ENCODE data around the gene C1orf232. TPM values are rescaled to one million over a fixed set of nuclear protein-coding genes. Genes with fewer than 3 reads are reported as not detected.

The C1orf232 gene
- polyA plus RNA-seq, 1 experiment = not detected

DNA sequence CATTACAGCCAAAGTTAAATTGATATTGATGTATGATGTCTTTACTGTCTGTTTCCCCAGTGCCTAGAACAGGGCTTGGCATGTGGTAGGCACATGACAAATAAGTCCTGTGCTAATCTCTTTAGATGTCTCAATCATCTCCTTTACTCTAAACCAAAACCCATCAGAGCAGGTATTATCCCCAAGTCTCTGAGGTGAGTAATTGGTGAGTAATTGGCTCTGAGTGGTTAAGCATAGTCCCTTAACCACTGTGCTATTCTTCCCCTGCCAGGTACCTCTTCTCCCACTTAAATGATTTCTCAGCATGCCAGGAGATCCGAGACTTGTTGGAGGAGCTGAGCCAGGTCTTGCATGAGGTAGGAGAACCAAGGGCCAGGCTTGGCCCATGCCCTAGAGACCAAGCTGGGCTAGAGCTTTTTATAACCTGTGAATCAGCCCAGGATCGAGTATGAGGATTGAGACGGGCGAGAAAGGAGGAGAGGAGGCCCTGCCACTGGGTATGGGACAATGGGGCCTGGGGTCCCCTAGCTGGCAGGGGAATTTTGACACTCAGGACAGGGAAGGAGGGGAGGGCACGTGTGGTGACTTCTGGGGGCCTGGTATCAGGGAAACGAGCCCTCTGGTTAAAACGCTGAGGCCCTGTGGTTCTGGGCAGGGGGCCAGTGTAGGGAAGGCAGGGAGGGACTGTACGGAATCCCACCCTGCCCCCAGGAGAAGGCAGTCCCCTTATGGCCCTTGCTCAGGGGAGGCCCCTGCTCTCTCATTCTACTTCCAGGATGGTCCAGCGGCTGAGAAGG is 13.0 kb upstream of the C1orf232 start:
- no peak overlapping the region for H3K4me3 ChIP-seq (ENCODE audit: low read depth, low read length)
- no peaks in the 10 kb centered on the region for H3K36me3 ChIP-seq (ENCODE audit: control insufficient read depth, insufficient read depth, low read length)
- no peaks in the 10 kb centered on the region for H3K27me3 ChIP-seq (ENCODE audit: control insufficient read depth, insufficient read depth, low read length)
- TF ChIP-seq, protein P1, sequence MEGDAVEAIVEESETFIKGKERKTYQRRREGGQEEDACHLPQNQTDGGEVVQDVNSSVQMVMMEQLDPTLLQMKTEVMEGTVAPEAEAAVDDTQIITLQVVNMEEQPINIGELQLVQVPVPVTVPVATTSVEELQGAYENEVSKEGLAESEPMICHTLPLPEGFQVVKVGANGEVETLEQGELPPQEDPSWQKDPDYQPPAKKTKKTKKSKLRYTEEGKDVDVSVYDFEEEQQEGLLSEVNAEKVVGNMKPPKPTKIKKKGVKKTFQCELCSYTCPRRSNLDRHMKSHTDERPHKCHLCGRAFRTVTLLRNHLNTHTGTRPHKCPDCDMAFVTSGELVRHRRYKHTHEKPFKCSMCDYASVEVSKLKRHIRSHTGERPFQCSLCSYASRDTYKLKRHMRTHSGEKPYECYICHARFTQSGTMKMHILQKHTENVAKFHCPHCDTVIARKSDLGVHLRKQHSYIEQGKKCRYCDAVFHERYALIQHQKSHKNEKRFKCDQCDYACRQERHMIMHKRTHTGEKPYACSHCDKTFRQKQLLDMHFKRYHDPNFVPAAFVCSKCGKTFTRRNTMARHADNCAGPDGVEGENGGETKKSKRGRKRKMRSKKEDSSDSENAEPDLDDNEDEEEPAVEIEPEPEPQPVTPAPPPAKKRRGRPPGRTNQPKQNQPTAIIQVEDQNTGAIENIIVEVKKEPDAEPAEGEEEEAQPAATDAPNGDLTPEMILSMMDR (IDR thresholded peaks at IDR 0.05; ENCODE audit: insufficient read depth, low read depth, low read length) = no peak
- no peak for DNase-seq (ENCODE audit: low read depth)
- ChIA-PET CTCF (interaction anchor here (0.6 to 4.6 kb wide), 4 partner anchors 10 to 1719 kb away, joined by 3 to 21 read pairs (median 6); partner anchors contain the start of genes C1orf232, ZNF593 and ZNF593OS), POLR2A (no interaction called here)

DNA sequence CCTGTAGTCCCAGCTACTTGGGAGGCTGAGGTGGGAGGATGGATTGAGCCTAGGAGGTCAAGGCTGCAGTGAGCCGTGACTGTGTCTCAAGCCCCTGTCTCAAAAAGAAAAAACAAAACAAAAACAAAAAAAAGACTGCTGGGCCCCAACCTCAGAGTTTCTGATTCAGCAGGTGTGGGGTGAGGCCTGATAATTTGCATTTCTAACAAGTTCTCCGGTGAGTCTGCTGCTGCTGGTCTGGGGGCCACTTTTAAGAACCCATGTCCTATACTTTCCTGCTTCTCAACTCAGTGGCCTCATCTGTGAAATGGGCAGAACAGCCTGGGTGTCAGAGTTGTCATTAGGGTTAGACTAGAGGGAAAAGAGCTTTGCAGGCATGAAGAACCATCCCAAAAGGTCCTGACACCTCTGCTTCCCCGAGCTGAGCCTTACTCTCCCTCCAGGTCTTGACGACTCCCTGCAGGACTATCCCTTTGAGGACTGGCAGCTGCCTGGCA is 11.3 kb upstream of the C1orf232 start:
- H3K36me3 ChIP-seq (ENCODE audit: control insufficient read depth, insufficient read depth, low read length) = no peaks in the 10 kb centered on the region
- DNase-seq (ENCODE audit: low read depth) = no peak
- ChIA-PET POLR2A (no interaction called here), CTCF (interaction anchor here (0.8 to 4.6 kb wide), 4 partner anchors 9 to 142 kb away, joined by 3 to 21 read pairs (median 4); partner anchors contain the start of genes C1orf232, ZNF593 and ZNF593OS)
- H3K27me3 ChIP-seq (ENCODE audit: control insufficient read depth, insufficient read depth, low read length) = no peaks in the 10 kb centered on the region
- TF ChIP-seq, protein P1 (IDR thresholded peaks at IDR 0.05; ENCODE audit: insufficient read depth, low read depth, low read length) = no peak
- no peak overlapping the region for H3K4me3 ChIP-seq (ENCODE audit: low read depth, low read length)

DNA sequence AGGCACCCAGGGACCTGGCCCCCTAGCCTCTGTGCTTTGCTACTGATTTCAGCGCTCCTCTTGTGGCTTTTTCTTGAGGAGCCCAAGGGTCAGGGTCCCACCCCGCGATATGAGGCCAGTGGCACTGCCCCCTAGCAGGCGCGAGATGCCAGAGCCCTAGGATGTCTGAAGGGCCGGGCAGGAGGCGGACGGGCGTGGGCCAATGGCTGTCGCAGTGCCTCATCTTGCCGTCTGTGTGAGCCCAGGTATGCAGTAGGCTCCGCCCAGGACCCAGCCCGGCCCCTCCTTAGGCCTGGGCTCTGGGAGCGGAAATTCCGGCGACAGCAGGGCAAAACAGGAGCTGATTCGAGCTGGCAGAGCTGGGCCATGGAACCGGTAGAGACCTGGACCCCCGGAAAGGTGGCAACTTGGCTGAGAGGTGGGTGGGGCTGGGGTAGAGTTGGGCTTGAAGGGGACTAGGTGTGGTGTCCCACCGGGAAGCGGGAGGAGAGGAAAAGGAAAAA is 8.5 kb upstream of the C1orf232 start, which contains the start of gene CNKSR1:
TSS of gene CNKSR1 (plus strand) at position 310 of the 503 bp plus-strand sequence. CDS start at position 367, 57 bp downstream.
- TF ChIP-seq, protein P1 (IDR thresholded peaks at IDR 0.05; ENCODE audit: insufficient read depth, low read depth, low read length) = no peak
- POLR2A ChIA-PET = no interaction called here
- no peaks in the 10 kb centered on the region for H3K27me3 ChIP-seq (ENCODE audit: control insufficient read depth, insufficient read depth, low read length)
- H3K4me3 ChIP-seq (ENCODE audit: low read depth, low read length) = no peak within 1 kb of the TSS
- H3K36me3 ChIP-seq (ENCODE audit: control insufficient read depth, insufficient read depth, low read length) = no peaks in the 10 kb centered on the region
- CTCF ChIA-PET = interaction anchor here (1.5 to 2.1 kb wide), 2 partner anchors 12 to 144 kb away, joined by 5 to 7 read pairs; no protein-coding TSS in a partner anchor
- DNase-seq (ENCODE audit: low read depth) = no peak

DNA sequence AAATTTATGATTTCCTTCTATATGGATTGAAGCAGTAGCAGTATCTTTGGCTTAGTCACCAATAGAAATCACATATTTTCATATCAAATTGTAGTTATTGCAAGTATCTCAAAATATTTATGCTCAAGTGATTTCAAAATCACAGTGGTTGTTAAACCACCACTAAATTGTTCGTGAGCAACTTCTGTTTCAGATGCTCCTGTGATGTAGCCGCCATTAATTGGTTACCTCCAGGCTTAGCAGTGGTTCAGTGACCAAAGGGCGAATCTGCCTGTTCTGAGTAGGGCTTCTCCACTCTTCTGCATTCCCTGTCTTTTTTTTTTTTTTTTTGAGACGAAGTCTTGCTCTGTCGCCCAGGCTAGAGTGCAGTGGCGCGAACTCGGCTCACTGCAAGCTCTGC is 6.6 kb upstream of the C1orf232 start:
- POLR2A ChIA-PET = interaction anchor here (0.6 kb wide), 1 partner anchor 175 kb away, joined by 3 read pairs; no protein-coding TSS in a partner anchor
- TF ChIP-seq, protein P1 (IDR thresholded peaks at IDR 0.05; ENCODE audit: insufficient read depth, low read depth, low read length) = no peak
- CTCF ChIA-PET = interaction anchor here (0.6 to 2.1 kb wide), 2 partner anchors 10 to 89 kb away, joined by 3 to 5 read pairs; no protein-coding TSS in a partner anchor
- Histone ChIP-seq H3K27me3 (ENCODE audit: control insufficient read depth, insufficient read depth, low read length) (no peaks in the 10 kb centered on the region), H3K36me3 (ENCODE audit: control insufficient read depth, insufficient read depth, low read length) (no peaks in the 10 kb centered on the region; the same call in 1 of the 2 replicates), H3K4me3 (ENCODE audit: low read depth, low read length) (no peak overlapping the region)
- no peak for DNase-seq (ENCODE audit: low read depth)
